Hippocampal formation (tissue), 2 donors: Measurements from ENCODE around the gene MAD2L1BP.
A peak's percentile ranks its signal among the peaks of the same experiment; 100 is the strongest.
"Not testable (repeated sequence)": the region's sequence is repeated elsewhere in the genome, so short reads cannot be mapped to it uniquely, and the experiment has no call there.

Experiments
- DNase-seq, 2 donors: peaks; one replicate each; lab custom pipeline; 2025; lab: John Stamatoyannopoulos, UW

The MAD2L1BP gene, protein sequence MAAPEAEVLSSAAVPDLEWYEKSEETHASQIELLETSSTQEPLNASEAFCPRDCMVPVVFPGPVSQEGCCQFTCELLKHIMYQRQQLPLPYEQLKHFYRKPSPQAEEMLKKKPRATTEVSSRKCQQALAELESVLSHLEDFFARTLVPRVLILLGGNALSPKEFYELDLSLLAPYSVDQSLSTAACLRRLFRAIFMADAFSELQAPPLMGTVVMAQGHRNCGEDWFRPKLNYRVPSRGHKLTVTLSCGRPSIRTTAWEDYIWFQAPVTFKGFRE

DNA sequence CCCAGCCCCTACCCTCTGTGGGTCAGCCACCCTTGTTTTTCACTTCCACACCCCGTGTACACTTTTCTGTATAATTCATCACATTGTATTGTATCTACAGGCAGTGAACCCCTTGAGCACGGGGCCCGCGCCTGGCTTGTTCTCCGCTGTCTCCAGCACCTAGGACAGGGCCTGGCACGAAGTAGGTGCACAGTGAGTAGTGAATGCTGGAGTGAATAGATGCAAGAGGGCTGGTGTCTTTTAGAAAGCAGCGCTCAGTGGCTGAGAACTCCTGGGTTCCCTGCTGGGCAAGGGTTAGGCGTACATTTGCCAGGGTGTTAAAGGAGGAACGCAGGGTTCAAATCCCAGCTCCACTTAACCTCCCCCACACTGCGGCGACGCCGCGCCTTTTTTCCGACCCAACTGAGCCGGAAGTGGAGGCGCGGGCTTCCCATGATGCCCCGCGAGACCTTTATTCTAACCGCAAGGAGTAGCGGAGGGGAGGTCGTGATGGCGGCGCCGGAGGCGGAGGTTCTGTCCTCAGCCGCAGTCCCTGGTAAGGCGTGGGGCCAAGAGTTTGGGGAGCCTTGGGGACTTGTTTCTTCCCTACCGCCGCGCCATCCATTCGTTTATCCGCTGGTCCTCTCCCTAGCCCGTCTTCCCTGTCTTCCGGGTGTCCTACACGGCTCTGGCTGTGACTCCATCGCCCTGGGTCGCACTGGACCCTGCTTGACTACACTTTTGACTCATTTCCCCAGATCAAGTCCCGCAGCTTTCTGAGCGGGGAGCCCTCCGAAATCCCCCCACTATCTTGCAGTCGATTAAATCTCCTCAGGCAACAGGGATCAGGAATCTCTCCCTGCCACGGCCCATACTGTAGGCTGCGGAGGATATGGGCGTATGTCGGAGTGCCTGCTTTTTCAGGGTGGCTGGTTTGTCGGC is at the start of gene MAD2L1BP:
MAD2L1BP (plus strand) TSS at position 454 of the 921 bp plus-strand sequence; CDS start at position 490, 36 bp downstream.
- DNase-seq, result peak; percentile 53 to 78

DNA sequence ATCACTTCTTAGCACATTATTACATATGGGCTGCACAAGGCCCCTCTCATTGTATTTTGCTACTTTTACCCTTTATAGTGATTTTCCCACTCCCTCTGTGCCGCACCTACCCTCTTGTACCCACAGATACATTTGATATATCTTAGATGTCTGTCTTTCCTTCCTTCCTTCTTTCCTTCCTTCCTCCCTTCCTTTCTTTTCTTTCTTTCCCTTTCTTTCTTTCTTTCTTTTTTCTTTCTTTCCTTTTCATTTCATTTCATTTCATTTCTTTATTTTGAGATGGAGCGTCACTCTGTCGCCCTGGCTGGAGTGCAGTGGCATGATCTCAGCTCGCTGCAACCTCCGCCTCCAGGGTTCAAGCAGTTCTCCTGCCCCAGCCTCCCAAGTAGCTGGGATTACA is 47.4 kb upstream of the MAD2L1BP start:
- DNase-seq, result no peak

DNA sequence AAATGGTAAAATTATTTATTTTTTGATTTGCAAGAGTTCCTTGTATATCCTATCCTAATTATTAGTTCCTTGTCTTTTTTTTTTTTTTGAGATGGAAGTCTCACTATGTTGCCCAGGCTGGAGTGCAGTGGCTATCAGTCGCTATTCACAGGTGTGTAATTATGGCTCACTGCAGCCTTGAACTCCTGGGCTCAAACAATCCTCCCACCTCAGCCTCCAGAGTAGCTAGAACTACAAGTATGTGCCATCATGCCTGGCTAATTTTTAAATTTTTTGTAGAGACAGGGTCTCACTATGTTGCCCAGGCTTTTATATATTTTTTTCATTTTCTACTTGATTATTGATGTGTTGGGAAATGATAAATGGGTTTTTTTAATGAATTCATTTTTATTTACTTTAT is 46.1 kb upstream of the MAD2L1BP start:
- DNase-seq, result not testable (repeated sequence)

DNA sequence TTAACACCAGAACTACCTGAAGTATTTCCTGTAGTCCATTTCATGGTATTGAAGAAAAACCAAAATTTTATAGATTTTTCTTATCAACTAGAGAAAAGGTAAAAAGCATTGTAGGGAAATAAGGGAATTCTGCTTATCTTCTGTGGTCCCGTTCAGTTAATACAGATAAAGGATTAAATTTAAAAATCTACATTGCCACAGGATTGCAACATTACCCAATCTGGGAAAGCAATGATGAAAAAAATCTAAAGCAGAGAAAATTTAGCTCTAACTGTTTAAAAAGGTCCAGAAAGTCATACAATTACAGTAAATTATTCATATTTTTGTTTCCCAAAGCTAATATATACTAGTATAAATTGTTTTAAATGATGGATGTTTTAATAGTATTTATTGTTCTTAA is 41.7 kb upstream of the MAD2L1BP start:
- no peak for DNase-seq

DNA sequence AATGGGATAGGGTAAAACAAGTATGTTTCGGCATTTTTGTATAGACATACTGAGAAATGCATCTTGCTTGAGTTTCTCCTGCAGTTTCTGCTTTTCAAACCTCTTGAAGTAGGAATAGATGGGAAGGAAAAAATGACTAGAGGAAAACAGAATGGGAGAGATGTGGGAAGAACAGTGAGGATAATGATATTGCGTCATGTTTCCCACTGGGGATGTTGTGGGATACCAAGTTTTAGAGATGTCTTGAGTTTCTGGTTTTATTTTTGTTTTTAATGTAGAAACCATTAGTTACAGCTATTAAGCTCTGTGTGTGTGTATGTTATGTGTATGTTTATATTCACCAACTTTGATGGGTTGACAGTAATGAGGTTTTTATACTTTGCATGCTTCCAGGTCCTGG is 35.0 kb upstream of the MAD2L1BP start:
- no peak for DNase-seq

DNA sequence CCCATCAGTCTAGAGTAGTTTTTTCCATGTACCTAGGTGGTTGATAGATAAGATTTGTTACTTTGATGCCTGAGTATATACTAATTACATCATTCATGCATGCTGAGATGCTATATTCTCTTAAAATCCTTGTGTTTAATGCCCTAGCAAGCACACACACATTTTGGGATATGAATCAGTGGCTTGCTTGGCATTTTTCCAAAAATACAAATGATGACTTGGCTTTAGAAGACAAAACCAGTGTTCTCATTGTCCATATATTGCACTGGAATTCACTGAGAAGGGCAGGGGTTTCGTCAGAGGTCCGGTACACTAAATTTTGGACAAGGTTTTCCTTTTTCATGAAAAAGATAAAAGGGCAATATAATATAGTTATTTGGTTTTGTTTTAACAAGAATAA is 31.5 kb upstream of the MAD2L1BP start:
- no peak for DNase-seq

DNA sequence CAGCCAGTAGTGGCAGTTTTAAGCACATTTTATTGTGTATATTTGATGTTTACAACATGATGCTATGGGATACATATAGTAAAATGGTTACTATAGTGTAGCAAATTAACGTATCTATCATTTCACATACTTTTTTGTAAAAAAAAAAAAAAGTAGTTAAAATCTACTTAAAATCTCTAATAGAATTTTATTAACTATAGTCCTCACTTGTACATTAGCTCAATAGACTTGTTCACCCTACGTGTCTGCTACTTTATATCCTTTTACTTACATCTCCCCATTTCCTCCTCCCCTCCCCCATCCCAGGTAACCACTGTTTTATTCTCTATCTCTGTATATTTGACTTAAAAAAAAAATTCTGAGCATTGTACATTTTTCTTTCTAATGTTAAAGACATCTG is 29.6 kb upstream of the MAD2L1BP start:
- DNase-seq, result no peak

DNA sequence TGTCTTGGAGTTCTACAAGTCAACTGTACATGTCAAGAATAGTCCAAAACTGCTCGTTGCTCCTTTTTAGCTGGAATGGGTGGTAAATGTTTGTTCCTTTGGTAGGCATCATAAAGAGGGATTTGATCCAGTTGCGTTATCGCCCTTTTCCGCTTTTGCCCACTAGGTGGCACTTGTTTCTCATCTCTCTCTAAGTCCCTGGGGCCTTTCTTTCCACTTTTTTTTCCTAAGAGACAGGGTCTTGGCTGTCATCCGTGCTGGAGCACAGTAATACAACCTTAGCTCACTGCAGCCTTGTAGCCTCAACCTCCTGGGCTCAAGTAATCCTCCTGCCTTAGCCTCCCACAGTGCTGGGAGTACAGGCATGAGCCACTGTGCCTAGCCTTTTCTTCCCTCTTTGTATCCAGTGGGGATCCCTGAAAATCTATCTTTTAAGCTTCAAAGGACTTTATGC is 27.3 kb upstream of the MAD2L1BP start:
- DNase-seq, result peak; percentile 22 to 63

DNA sequence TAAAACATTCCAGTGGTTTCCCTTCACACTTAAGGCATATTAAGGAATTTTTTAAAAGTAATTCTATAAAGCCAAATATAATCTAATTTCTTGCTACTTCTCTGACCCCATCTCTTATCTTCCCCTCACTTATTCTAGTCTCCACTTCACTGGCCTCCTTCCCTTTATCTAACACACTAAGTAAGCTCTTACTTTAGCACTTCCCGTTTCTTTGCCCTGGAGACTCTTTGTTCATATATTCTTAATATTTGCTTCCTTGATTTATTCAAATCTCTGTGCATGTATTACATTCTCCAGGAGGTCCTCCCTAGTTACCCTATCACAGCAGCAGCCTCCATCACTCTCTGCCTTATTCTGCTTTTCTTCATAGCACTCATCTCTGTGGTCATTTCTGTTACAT is 26.8 kb upstream of the MAD2L1BP start:
- DNase-seq, result no peak

DNA sequence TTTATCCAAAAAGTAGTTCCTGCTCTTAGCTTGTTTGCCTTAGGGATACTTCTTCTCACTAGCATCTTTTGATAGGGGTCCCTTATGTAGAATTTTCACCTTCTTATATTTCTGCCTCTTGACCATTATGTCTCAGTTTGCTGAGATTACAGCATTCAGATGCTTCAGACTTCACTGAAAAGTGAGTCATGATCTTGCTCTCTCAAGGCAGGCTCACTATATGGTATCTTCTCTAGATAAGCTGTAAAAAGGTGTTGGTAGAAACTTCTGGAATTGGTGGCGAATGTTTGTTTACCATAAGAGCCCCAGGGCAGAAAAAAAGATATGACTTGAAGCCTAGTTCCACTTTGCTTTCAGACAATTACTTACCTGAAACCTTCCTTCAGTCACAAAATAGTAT is 26.2 kb upstream of the MAD2L1BP start:
- DNase-seq, result no peak

DNA sequence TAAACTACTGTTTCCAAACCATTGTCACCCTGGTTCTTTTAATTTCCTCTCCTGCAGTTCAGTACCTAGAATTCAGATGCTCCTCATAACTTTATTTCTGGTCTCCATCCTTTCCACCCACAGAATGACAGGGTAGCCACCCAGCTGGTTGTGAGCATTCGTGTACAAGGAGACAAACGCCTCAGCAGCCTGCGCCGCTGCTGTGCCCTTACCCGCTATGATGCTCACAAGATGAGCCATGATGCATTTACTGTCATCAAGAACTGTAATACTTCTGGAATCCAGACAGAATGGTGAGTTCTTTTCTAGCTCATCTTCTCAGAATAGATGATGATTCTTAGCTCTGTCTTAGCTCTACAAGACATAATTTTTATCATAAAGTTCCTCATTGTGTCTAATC is 25.2 kb upstream of the MAD2L1BP start:
- no peak for DNase-seq

DNA sequence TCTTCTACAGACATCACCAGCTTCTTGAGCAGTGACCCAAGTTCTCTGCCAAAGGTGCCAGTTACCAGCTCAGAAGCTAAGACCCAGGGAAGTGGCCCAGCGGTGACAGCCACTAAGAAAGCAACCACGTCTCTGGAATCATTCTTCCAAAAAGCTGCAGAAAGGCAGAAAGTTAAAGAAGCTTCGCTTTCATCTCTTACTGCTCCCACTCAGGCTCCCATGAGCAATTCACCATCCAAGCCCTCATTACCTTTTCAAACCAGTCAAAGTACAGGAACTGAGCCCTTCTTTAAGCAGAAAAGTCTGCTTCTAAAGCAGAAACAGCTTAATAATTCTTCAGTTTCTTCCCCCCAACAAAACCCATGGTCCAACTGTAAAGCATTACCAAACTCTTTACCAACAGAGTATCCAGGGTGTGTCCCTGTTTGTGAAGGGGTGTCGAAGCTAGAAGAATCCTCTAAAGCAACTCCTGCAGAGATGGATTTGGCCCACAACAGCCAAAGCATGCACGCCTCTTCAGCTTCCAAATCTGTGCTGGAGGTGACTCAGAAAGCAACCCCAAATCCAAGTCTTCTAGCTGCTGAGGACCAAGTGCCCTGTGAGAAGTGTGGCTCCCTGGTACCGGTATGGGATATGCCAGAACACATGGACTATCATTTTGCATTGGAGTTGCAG is 21.8 kb upstream of the MAD2L1BP start:
- no peak for DNase-seq

DNA sequence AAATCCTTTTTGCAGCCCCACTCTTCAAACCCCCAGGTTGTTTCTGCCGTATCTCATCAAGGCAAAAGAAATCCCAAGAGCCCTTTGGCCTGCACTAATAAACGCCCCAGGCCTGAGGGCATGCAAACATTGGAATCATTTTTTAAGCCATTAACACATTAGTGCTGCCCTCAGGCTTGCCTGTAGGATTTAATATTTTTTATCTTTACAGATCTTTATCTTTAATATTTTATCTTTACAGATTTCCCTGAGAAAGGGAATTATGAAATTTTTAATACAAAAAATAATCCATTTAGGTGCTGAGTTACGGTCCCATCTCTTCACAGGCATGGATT is 21.3 kb upstream of the MAD2L1BP start:
- no peak for DNase-seq

DNA sequence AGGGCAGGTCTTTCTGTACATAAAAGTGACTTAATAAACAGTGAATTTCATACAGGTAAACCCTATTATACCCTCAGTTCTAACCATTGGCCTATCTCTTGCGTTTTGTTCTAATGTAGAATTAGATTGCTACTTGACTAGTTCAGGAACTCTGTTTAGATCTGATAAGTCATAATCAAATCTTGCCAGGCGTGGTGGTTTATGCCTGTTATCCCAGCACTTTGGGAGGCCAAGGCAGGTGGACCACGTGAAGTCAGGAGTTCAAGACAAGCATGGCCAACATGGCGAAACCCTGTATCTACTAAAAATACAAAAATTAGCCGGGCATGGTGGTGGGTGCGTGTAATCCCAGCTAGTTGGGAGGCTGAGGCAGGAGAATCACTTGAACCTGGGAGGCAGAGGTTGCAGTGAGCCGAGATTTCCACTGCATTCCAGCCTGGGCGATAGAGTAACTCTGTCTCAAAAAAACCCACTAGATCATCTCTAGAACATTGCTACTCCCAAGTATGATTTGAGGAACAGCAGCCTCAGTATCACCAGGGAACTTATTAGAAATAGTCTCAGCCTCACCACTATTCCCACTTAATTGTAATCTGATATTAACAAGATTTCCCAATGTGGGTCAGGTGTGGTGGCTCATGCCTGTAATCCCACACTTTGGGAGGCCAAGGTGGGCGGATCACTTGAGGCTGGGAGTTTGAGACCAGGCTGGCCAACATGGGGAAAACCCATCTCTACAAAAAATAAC is 18.7 kb upstream of the MAD2L1BP start:
- DNase-seq, result no peak

DNA sequence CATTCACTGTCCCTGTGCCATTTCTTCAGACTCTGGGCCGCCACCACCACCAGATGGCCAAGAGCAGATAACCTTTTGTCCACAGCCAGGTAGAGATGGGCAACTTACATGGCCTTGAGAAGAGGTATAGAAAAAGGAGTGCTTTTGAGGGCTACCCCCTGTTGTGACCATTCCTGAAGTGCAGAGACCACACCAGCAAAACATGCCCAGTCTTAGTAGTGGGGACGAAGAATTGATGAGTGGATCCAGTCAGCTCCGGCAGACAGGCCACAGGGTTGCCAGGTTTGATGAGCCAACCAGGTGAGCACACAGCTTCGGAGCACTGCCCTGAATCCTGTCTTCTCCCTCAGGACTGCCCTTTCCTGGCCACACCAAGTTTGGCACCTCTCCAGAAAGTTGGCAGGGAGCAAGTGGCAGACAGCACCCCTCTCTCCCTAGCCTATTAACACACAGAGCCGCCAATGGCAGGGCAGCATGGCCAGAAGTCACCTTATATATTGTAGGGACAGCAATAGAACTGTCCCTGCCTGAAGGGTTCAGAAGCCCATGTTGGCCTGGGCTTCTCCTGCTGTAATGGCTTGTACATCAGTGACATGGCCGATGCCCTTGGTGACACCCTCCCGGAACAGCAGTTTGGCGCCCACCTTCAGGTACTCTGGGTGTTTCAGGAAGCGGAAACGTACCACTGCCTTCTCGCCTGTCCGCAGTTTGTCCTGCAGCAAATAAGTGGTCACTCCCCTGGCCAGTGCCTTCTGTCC is 14.4 kb upstream of the MAD2L1BP start:
- no peak for DNase-seq

DNA sequence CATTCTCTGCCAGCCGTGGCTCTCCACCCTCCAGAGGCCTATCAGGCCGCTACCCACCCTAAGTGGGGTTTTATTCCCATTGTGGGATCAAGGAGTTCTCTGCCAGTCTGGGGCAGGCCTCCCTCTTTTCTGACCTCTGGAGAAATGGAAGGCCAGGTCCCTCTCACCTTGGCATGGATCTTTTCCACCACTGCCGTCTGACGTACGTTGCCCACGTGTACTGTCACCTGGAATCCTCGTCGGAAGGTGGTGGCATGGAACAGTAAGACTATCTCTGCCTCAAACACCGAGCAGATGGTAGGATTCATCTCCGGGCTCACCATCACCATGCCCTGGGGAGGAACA is 13.8 kb upstream of the MAD2L1BP start:
- DNase-seq, result no peak

DNA sequence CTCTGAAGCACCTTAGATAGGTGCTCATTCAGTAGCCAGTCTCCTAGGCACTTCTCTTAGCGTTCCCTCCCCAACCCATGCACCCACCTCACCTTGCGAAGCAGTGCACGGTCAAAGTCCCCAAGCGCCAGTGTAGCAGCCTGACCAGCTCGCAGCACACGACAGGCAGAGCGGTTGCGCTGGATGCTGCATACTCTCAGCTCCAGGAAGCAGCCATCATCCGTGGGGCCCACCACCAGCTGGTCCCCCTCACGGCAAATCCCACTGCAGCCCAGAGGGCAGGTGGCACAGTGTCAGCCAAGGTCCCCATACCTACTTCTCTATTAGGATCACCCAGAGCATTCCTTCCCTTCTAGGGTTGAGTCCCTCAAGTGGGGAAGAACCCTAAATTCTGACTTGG is 13.1 kb upstream of the MAD2L1BP start:
- DNase-seq, result no peak

DNA sequence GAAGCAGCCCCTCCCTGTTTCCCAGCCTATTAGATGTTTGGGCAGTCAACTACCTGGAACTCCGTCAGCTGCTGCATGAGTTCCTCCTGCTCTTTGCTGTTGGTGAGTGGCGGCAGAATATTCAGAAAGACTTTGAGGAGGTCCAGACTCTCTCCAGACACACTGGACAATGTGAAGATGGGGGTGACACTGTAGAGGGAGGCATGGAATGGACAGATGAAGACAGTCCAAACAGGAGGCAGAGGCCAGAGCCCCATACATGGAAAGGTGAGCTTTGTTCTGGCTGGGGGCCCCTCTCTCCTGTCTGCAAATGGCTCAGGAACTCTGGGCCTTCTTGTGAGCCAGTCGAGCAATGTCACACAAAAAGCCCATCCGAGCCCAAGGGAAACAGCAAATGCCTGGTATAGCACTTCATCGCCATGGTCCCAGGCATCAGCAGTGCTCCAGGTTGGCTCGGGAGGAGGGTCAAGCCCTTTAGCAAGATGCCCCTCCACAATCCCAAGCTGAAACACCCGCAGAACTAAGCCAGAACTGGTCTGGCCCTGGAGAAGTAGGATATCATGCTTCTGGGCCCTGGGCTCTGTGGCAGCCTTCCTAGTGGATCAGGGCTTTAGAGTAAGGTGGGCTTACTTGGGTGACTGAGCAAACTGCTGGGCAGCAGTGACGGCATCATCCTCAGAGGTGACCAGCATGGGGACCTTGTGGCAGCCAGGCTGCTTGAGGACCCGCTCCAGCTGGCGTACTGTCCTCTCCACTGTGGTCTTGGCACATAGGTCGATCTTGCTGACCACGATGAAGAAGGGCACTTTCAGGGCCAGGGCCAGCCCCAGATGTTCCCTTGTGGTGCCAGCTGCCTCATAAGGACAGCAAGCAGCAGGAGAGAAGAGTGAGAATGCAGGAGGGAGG is 11.5 kb upstream of the MAD2L1BP start:
- no peak for DNase-seq

DNA sequence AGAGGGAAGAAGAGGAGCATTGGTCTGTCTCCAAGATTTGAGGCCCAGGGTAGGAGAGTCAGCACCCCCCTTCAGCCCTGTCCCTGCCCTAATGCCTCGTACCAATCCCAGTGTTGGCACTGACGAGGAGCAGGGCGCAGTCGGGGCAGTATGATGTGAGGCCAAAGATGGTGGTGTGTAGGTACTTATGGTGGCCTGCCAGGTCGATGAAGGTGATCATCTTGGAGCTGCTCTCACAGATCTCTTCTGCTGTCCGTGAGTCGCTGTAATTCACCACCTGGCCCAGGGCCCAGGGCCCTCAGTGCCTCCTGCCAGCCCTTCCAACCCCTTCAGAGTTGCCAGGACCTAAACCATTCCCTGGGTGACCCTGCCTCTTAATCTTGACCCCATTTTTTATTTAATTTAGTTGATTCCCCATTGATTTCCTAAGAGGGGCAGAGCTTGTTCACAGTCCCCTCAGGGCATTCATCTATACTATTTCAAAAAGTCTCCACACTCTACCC is 10.8 kb upstream of the MAD2L1BP start:
- no peak for DNase-seq

DNA sequence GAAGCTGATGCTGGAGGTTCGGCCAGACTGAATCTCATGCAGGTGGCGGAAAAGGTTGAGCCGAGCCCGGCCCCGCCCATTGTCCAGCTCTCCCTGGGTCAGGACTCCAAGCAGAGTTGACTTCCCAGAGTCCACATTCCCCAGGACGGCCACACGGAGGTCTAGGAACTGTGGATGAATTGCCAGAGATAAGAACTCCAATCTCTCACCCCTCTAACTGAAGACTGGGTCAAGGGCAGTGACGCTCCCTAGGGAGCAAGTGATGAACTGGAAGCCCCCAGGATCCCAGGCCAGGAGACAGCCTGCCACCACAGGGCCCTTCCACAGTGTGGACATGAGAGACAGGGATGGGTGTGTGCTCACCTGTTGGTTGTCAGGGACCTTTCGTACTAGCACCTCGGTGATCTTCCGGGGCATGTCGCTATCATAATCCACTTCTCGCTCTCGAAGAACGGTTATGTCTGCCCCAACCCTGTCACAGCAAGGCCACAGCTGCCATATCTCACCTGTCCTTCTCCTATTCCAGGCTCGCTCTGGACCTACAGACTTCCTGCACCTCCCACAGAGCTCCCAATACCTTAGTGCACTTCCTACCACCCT is 10.1 kb upstream of the MAD2L1BP start:
- DNase-seq, result no peak
